SU-DHL-6 (cell line): ENCODE data around the gene KIF5C.

Experiments
- CTCF ChIP-seq: fragments of 200-600 bp; sonication (generic); IDR thresholded peaks from one replicate; pipeline ENCODE4 v1.5.1; 2017; ENCODE audit warnings: antibody characterized with exemption, mild to moderate bottlenecking, low read length, moderate library complexity; ENCODE audit not compliant: insufficient read depth, poor library complexity, severe bottlenecking
- EZH2phosphoT487 ChIP-seq: fragments of 200-600 bp; sonication (generic), shearing (Covaris generic); conservative IDR thresholded peaks from 2 replicates; pipeline ENCODE4 v1.6.1; 2018; ENCODE audit warnings: mild to moderate bottlenecking, antibody characterized with exemption, low read length, moderate library complexity, mixed read lengths

GRCh38 chr2:148914463-148914862, 39.4 kb downstream of the KIF5C start:
- no peak for TF ChIP-seq CTCF
- no peak for TF ChIP-seq EZH2phosphoT487
